ENCODE results near the gene FBXW7. TPM values are rescaled to one million over a fixed set of nuclear protein-coding genes. Genes with fewer than 3 reads are reported as not detected.

The FBXW7 gene
- total and polyA plus RNA-seq, 2 donors (not counting 1 experiment from before 2014, with no cell fraction given) = 16.3 to 68.7 TPM

DNA sequence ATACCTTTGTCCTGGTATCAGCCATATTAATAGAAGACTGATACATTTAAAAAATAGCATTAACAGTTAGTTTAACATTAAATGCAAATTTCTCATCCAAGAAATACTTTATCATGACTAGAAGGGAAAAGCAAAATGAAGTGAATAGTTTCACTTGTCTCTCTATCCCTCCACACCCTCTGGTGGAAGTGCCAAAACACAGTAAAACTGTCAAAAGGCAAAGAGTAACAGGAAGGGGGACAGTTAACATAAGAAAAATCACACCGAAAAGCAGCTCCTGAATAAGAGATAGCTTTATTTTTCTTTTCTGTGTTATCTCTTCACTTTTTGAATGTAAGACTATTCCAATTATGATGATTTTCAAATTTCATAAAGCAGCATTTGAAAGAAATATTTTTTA, 187.2 kb downstream of the FBXW7 start:
- Histone ChIP-seq H3K4me1 (ENCODE audit: control insufficient read depth, extremely low read depth, insufficient read depth, low read length) (peaks cover 3% of the 10 kb centered on the region), H3K9me3 (ENCODE audit: control insufficient read depth, insufficient read depth, low read depth, low read length) (no peaks in the 10 kb centered on the region), H4K20me1 (ENCODE audit: control insufficient read depth, extremely low read depth, insufficient read depth, low read length) (no peaks in the 10 kb centered on the region), H3K27ac (ENCODE audit: insufficient read depth, low read length) (no peak overlapping the region), H3K36me3 (ENCODE audit: control insufficient read depth, insufficient read depth, low read length) (no peaks in the 10 kb centered on the region), H2AFZ (ENCODE audit: low read length) (no peak overlapping the region), H3K9ac (ENCODE audit: insufficient read depth, low read length) (no peak overlapping the region), H3K4me3 (replicated peaks in 1 of 4; ENCODE audit: control extremely low read depth in 1 of 4, insufficient read depth in 1 of 4, low read depth in 3 of 4, low read length in 4 of 4) (no peak overlapping the region), H3K79me2 (ENCODE audit: control insufficient read depth, insufficient read depth, low read length) (peaks cover 6% of the 10 kb centered on the region), H3K4me2 (ENCODE audit: extremely low read depth, insufficient read depth, low read length) (peak overlapping the region; percentile 35), H3K27me3 (ENCODE audit: control insufficient read depth, insufficient read depth, low read length) (no peaks in the 10 kb centered on the region)
- TF ChIP-seq, protein P1, sequence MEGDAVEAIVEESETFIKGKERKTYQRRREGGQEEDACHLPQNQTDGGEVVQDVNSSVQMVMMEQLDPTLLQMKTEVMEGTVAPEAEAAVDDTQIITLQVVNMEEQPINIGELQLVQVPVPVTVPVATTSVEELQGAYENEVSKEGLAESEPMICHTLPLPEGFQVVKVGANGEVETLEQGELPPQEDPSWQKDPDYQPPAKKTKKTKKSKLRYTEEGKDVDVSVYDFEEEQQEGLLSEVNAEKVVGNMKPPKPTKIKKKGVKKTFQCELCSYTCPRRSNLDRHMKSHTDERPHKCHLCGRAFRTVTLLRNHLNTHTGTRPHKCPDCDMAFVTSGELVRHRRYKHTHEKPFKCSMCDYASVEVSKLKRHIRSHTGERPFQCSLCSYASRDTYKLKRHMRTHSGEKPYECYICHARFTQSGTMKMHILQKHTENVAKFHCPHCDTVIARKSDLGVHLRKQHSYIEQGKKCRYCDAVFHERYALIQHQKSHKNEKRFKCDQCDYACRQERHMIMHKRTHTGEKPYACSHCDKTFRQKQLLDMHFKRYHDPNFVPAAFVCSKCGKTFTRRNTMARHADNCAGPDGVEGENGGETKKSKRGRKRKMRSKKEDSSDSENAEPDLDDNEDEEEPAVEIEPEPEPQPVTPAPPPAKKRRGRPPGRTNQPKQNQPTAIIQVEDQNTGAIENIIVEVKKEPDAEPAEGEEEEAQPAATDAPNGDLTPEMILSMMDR (conservative IDR thresholded peaks at IDR 0.05 in 1 of 2, IDR thresholded peaks at IDR 0.05 in 1 of 2; ENCODE audit: low read depth in 1 of 2, low read length in 2 of 2) = peak; percentile 12 to 33
- no peak for TF ChIP-seq EZH2 (IDR thresholded peaks at IDR 0.05; ENCODE audit: low read length, missing control alignments)
- DNase-seq (ENCODE audit: low read depth in 2 of 2) = peak in 1 of 2 donors; percentile 10

DNA sequence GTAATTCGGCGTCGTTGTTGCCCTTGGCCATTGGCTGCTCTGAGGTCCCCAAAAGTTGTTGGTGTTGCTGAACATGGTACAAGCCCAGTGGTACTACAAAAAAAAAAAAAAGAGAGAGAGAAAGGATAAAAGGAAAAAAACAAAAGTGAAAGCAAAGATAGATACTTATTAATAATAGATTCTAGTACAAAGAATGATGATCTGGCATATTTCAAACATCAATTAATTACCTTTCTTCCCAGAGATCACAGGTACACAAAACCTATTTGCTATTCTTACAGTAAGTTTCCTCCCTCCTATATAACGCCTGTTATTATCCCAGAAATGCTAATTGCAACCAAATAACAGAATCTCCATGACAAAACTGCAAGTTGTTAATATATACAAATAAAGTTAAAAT, 188.9 kb downstream of the FBXW7 start:
- Histone ChIP-seq H3K9me3 (ENCODE audit: control insufficient read depth, insufficient read depth, low read depth, low read length) (no peaks in the 10 kb centered on the region), H2AFZ (ENCODE audit: low read length) (no peak overlapping the region), H3K9ac (ENCODE audit: insufficient read depth, low read length) (no peak overlapping the region), H3K27me3 (ENCODE audit: control insufficient read depth, insufficient read depth, low read length) (no peaks in the 10 kb centered on the region), H3K79me2 (ENCODE audit: control insufficient read depth, insufficient read depth, low read length) (peaks cover 6% of the 10 kb centered on the region), H3K36me3 (ENCODE audit: control insufficient read depth, insufficient read depth, low read length) (no peaks in the 10 kb centered on the region), H3K4me1 (ENCODE audit: control insufficient read depth, extremely low read depth, insufficient read depth, low read length) (peaks cover 3% of the 10 kb centered on the region), H3K4me3 (replicated peaks in 1 of 4; ENCODE audit: control extremely low read depth in 1 of 4, insufficient read depth in 1 of 4, low read depth in 3 of 4, low read length in 4 of 4) (no peak overlapping the region), H3K27ac (ENCODE audit: insufficient read depth, low read length) (no peak overlapping the region), H3K4me2 (ENCODE audit: extremely low read depth, insufficient read depth, low read length) (no peak overlapping the region), H4K20me1 (ENCODE audit: control insufficient read depth, extremely low read depth, insufficient read depth, low read length) (no peaks in the 10 kb centered on the region)
- DNase-seq (ENCODE audit: low read depth in 2 of 2) = no peak
- TF ChIP-seq EZH2 (IDR thresholded peaks at IDR 0.05; ENCODE audit: low read length, missing control alignments) = no peak
- TF ChIP-seq, protein P1 (conservative IDR thresholded peaks at IDR 0.05 in 1 of 2, IDR thresholded peaks at IDR 0.05 in 1 of 2; ENCODE audit: low read depth in 1 of 2, low read length in 2 of 2) = no peak

DNA sequence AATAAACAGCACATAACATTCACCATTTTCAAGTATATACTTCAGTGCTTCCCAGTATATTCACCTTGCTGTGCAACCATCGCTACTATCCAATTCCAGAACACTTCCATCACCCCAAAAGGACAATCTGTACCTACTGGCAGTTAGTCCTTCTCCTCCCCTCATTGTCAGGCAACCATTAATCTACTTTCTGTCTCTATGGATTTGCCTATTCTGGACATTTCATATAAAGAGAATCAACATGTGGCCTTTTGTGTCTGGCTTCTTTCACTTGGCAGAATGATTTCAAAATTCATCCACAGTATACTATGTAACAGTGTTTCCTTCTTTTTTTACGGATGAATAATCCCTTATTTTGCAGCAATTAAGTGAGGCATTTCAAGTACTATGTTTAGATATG, 189.4 kb downstream of the FBXW7 start:
- no peak for TF ChIP-seq EZH2 (IDR thresholded peaks at IDR 0.05; ENCODE audit: low read length, missing control alignments)
- TF ChIP-seq, protein P1 (conservative IDR thresholded peaks at IDR 0.05 in 1 of 2, IDR thresholded peaks at IDR 0.05 in 1 of 2; ENCODE audit: low read depth in 1 of 2, low read length in 2 of 2) = no peak
- Histone ChIP-seq H3K4me3 (replicated peaks in 1 of 4; ENCODE audit: control extremely low read depth in 1 of 4, insufficient read depth in 1 of 4, low read depth in 3 of 4, low read length in 4 of 4) (no peak overlapping the region), H3K27me3 (ENCODE audit: control insufficient read depth, insufficient read depth, low read length) (no peaks in the 10 kb centered on the region), H2AFZ (ENCODE audit: low read length) (no peak overlapping the region), H3K79me2 (ENCODE audit: control insufficient read depth, insufficient read depth, low read length) (peaks cover 6% of the 10 kb centered on the region), H3K27ac (ENCODE audit: insufficient read depth, low read length) (no peak overlapping the region), H3K4me2 (ENCODE audit: extremely low read depth, insufficient read depth, low read length) (no peak overlapping the region), H3K9ac (ENCODE audit: insufficient read depth, low read length) (no peak overlapping the region), H4K20me1 (ENCODE audit: control insufficient read depth, extremely low read depth, insufficient read depth, low read length) (no peaks in the 10 kb centered on the region), H3K36me3 (ENCODE audit: control insufficient read depth, insufficient read depth, low read length) (no peaks in the 10 kb centered on the region), H3K9me3 (ENCODE audit: control insufficient read depth, insufficient read depth, low read depth, low read length) (no peaks in the 10 kb centered on the region), H3K4me1 (ENCODE audit: control insufficient read depth, extremely low read depth, insufficient read depth, low read length) (peaks cover 3% of the 10 kb centered on the region)
- no peak for DNase-seq (ENCODE audit: low read depth in 2 of 2)
